Measurements from ENCODE around the gene B4GALT4. TPM values are rescaled to one million over a fixed set of nuclear protein-coding genes. Genes with fewer than 3 reads are reported as not detected.

The B4GALT4 gene
- total and polyA plus RNA-seq, 2 of the 8 experiments (the other 6 are each of a cell fraction or from before 2014, with no cell fraction given), result 14.6 to 44.7 TPM

DNA sequence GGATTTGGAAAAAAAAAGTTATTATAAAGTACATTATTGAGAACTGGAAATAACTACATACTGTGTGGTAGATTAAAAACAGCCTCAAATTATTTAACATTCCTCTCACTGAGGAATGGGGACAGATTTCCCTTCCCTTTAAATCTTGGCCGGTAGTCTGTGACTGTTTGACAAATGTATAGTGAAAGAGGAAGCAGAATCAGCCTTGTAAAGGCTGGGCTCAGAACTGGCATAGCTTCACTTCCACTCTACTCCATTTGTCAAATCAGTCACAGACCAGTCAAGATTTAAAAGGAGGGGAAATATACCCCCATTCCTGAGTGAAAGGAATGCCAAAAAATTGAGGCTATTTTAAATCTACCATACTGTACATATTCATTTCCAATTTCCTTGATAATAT, 18.2 kb upstream of the B4GALT4 start:
- H3K9ac ChIP-seq (replicated peaks in 1 of 4; ENCODE audit: extremely low read depth in 1 of 4, low read depth in 3 of 4, low read length in 3 of 4), result no peak overlapping the region
- WGBS, 2 experiments (ENCODE audit: extremely low coverage in 1 of 2, insufficient coverage in 1 of 2, insufficient read length in 1 of 2, insufficient replicate concordance in 2 of 2, low coverage in 1 of 2, low lambda C conversion rate in 2 of 2, missing lambda C conversion rate in 1 of 2), result 78% methylated on average over 1 of the region's 1 CpG; no CpG with 5 or more reads in 1 of the 2 experiments
- no peaks in the 10 kb centered on the region for H3K79me2 ChIP-seq (ENCODE audit: control insufficient read depth in 1 of 2, insufficient read depth in 2 of 2, low read length in 2 of 2)
- DNase-seq (ENCODE audit: low read depth in 1 of 2, low spot score in 2 of 2) (no peak), FAIRE-seq (no peak)
- no peak overlapping the region for H2BK12ac ChIP-seq (ENCODE audit: low read depth, low read length)
- H3K18ac ChIP-seq (ENCODE audit: extremely low read depth, low read length), result no peak overlapping the region; the same call in 1 of the 2 replicates
- no peak overlapping the region for H4K8ac ChIP-seq (ENCODE audit: extremely low read depth, insufficient read depth, low read length)
- no peak overlapping the region for H3K4ac ChIP-seq (replicated peaks; ENCODE audit: insufficient read length, low read depth, low read length)
- no peaks in the 10 kb centered on the region for H3K9me3 ChIP-seq (ENCODE audit: insufficient read depth in 2 of 2, low read depth in 1 of 2, low read length in 1 of 2)
- H3K56ac ChIP-seq (replicated peaks; ENCODE audit: insufficient read length, low read depth, low read length), result no peak overlapping the region
- H2BK20ac ChIP-seq (ENCODE audit: low read length), result no peak overlapping the region
- no peak overlapping the region for H3K23ac ChIP-seq (ENCODE audit: insufficient read length)
- no peaks in the 10 kb centered on the region for H3K23me2 ChIP-seq (ENCODE audit: low read depth, low read length)
- no peaks in the 10 kb centered on the region; a peak in 2 of 7 replicates for H3K27me3 ChIP-seq (replicated peaks in 1 of 4; ENCODE audit: control insufficient read depth in 3 of 4, extremely low read depth in 1 of 4, insufficient read depth in 3 of 4, low read length in 3 of 4)
- H3K27ac ChIP-seq (ENCODE audit: low read depth, low read length), result no peak overlapping the region
- H3K14ac ChIP-seq (ENCODE audit: insufficient read length), result no peak overlapping the region
- CTCF ChIA-PET (ENCODE audit: partially characterized antibody), result interaction anchor here (0.5 to 1.2 kb wide), 2 partner anchors 16 to 94 kb away, joined by 3 to 6 read pairs; no protein-coding TSS in a partner anchor
- H4K20me1 ChIP-seq (replicated peaks in 1 of 2; ENCODE audit: control insufficient read depth in 1 of 2, insufficient read depth in 2 of 2, low read length in 2 of 2), result no peaks in the 10 kb centered on the region
- H3K36me3 ChIP-seq (ENCODE audit: control insufficient read depth in 2 of 4, insufficient read depth in 4 of 4, low read length in 3 of 4), result no peaks in the 10 kb centered on the region
- peaks cover 0 to 8% (median 7%) of the 10 kb centered on the region in 4 experiments; a peak in 3 of 7 replicates for H3K4me1 ChIP-seq (replicated peaks in 1 of 4; ENCODE audit: control insufficient read depth in 3 of 4, insufficient read depth in 4 of 4, low read length in 3 of 4)
- H3K79me1 ChIP-seq (ENCODE audit: low read depth, low read length), result no peaks in the 10 kb centered on the region
- H2AK5ac ChIP-seq (ENCODE audit: low read depth, low read length), result no peak overlapping the region
- no peak overlapping the region for H3K4me3 ChIP-seq (ENCODE audit: extremely low read depth in 1 of 4, insufficient read depth in 2 of 4, low read depth in 3 of 4, low read length in 4 of 4)
- POLR2A ChIA-PET (ENCODE audit: partially characterized antibody), result interaction anchor here (1.0 to 1.4 kb wide), 2 partner anchors 17 to 235 kb away, joined by 3 read pairs; no protein-coding TSS in a partner anchor
- no peak overlapping the region for H2BK5ac ChIP-seq (ENCODE audit: low read depth, low read length)
- peak overlapping the region; percentile 35 for H2BK120ac ChIP-seq (replicated peaks; ENCODE audit: low read depth, low read length)
- no peak overlapping the region for H2BK15ac ChIP-seq (ENCODE audit: low read length)
- H4K5ac ChIP-seq (ENCODE audit: insufficient read length, low read depth, low read length), result no peak overlapping the region
- H4K91ac ChIP-seq (replicated peaks; ENCODE audit: insufficient read length, low read length), result no peak overlapping the region
- H2AFZ ChIP-seq (ENCODE audit: low read length), result no peak overlapping the region
- no peak overlapping the region for H3K4me2 ChIP-seq (ENCODE audit: insufficient read depth in 1 of 2, low read depth in 2 of 2, low read length in 2 of 2)
- TF ChIP-seq RXRA (IDR thresholded peaks at IDR 0.05; ENCODE audit: insufficient read depth, low read depth, low read length) (no peak), RAD21 (IDR thresholded peaks at IDR 0.05 in 1 of 2, conservative IDR thresholded peaks at IDR 0.05 in 1 of 2; ENCODE audit: low read depth in 2 of 2, low read length in 2 of 2) (no peak), POLR2AphosphoS5 (IDR thresholded peaks at IDR 0.05; ENCODE audit: low read depth, low read length) (no peak), JUND (IDR thresholded peaks at IDR 0.05; ENCODE audit: low read length) (no peak), MAFK (IDR thresholded peaks at IDR 0.05; ENCODE audit: low read depth, low read length) (no peak), GABPA (IDR thresholded peaks at IDR 0.05; ENCODE audit: borderline replicate concordance, insufficient read depth, low read length) (no peak), RNF2 (IDR thresholded peaks at IDR 0.05; ENCODE audit: borderline replicate concordance, low read depth, low read length, missing control alignments, poor library complexity, severe bottlenecking) (no peak), PHF8 (conservative IDR thresholded peaks at IDR 0.05; ENCODE audit: low read depth, low read length) (no peak), HDAC6 (IDR thresholded peaks at IDR 0.05; ENCODE audit: low read depth, low read length) (no peak), KDM1A (IDR thresholded peaks at IDR 0.05; ENCODE audit: borderline replicate concordance, low read length) (no peak), JUN (IDR thresholded peaks at IDR 0.05; ENCODE audit: low read depth, low read length) (no peak), CTBP2 (IDR thresholded peaks at IDR 0.05; ENCODE audit: borderline replicate concordance, insufficient read depth, insufficient read length, low read length) (no peak)
